Activated CD4-positive, alpha-beta memory T cell treated with anti-CD3 and anti-CD28 coated beads for 36 hours (primary cell): ENCODE data around the gene CASK. TPM values are rescaled to one million over a fixed set of nuclear protein-coding genes. Genes with fewer than 3 reads are reported as not detected.

Experiments
- CTCF ChIA-PET: fragments of 350-600 bp; sonication (Branson Sonifier 250); formaldehyde crosslinking; loops from one replicate; lab custom pipeline; 2021; ENCODE audit warnings: antibody characterized with exemption, inconsistent platforms; lab: Charles Lee
- POLR2A ChIA-PET: fragments of 350-600 bp; sonication (Branson Sonifier 250); formaldehyde crosslinking; loops from one replicate; lab custom pipeline; 2021; ENCODE audit warnings: antibody characterized with exemption; lab: Charles Lee
- DNase-seq: peaks from one replicate; pipeline ENCODE4 v3.0.0-alpha.2; 2020
- H3K27ac Mint-ChIP-seq: one replicate; pipeline ENCODE4 v1.8.0; 2021; ENCODE audit warnings: mixed read lengths
- H3K27me3 Mint-ChIP-seq: one replicate; pipeline ENCODE4 v1.8.0; 2021; ENCODE audit warnings: mixed read lengths
- H3K36me3 Mint-ChIP-seq: one replicate; pipeline ENCODE4 v1.8.0; 2021; ENCODE audit warnings: mixed read lengths
- H3K4me1 Mint-ChIP-seq: one replicate; pipeline ENCODE4 v1.8.0; 2021; ENCODE audit warnings: low read depth, mixed read lengths
- H3K4me3 Mint-ChIP-seq: one replicate; pipeline ENCODE4 v1.8.0; 2021; ENCODE audit warnings: mild to moderate bottlenecking, mixed read lengths
- H3K9me3 Mint-ChIP-seq: one replicate; pipeline ENCODE4 v1.8.0; 2021; ENCODE audit warnings: mixed read lengths
- intact Hi-C: fragments of 100-400 bp; cut with micrococcal nuclease; formaldehyde crosslinking; loops from one replicate; pipeline ENCODE4 v1.15.1; 2023
- total RNA-seq, 2 experiments: library from RNA; stranded (reverse); gene quantifications; one replicate each; pipeline ENCODE4 v1.2.3, GENCODE V29; 2021

CASK gene
- total RNA-seq, 2 experiments from 2014 or later = 27.0 to 27.8 TPM

- ChIA-PET CTCF (no interaction called here), POLR2A (no interaction called here)
- Mint-ChIP-seq H3K27ac (no peak overlapping the region), H3K27me3 (no peaks in the 10 kb centered on the region), H3K9me3 (peaks cover 5% of the 10 kb centered on the region), H3K4me3 (no peak overlapping the region), H3K36me3 (peaks cover 8% of the 10 kb centered on the region), H3K4me1 (peaks cover 8% of the 10 kb centered on the region)
- no peak for DNase-seq
- intact Hi-C loops = no loop called here
These were observed 100.5 kb downstream of the CASK start for GRCh38 chrX:41822892-41823291.

GRCh38 chrX:41808047-41808446 lies 115.3 kb downstream of the CASK start:
- no peak overlapping the region for H3K4me3 Mint-ChIP-seq
- H3K27ac Mint-ChIP-seq = no peak overlapping the region
- intact Hi-C loops = no loop called here
- peaks cover 16% of the 10 kb centered on the region for H3K4me1 Mint-ChIP-seq
- DNase-seq = no peak
- CTCF ChIA-PET = no interaction called here
- peaks cover 2% of the 10 kb centered on the region for H3K9me3 Mint-ChIP-seq
- POLR2A ChIA-PET = no interaction called here
- H3K36me3 Mint-ChIP-seq = peaks cover 8% of the 10 kb centered on the region
- no peaks in the 10 kb centered on the region for H3K27me3 Mint-ChIP-seq

DNA sequence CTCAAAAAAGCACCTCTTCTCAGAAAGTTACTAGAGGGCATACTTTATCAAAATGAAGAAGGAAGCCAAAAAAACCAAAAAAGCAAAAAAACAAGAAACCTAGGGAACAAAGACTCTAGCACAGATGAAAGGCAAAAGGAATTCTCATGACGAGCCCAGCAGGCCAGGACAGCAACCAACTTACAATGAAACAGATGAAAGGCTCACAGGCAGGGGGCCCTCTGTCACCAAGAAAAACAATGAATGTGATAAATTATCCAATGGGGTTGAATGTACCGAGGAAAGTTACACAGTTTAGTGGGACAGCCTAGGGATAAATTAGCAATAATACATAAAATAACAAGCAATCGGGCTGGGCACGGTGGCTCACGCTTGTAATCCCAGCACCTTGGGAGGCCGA lies 120.4 kb downstream of the CASK start:
- no peak for DNase-seq
- intact Hi-C loops = no loop called here
- Mint-ChIP-seq H3K36me3 (peaks cover 13% of the 10 kb centered on the region), H3K9me3 (peaks cover 16% of the 10 kb centered on the region), H3K4me1 (peaks cover 35% of the 10 kb centered on the region), H3K4me3 (no peak overlapping the region), H3K27me3 (no peaks in the 10 kb centered on the region), H3K27ac (peak overlapping the region; percentile 2)
- CTCF ChIA-PET = no interaction called here
- POLR2A ChIA-PET = interaction anchor here (0.5 kb wide), 1 partner anchor 360 kb away, joined by 3 read pairs; no protein-coding TSS in a partner anchor

DNA sequence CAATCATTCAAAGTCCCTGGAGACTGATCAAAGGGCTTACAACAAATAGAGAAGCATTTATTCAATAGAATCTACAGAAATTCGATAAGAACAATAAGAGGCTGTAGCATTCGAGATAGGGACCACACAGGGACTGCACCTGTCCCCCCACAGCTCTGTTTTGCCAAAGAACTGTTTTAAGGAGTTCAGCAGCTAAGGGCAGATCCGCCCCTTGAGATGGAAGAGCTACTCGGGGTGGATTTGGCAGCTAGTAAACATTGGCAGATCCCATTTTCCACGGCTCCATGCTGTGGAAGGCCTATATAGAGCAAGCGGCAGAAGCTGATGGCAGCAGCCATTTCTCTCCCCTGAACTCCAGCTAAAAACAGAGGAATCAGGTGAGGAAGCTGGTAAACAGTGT lies 123.7 kb downstream of the CASK start:
- no peak for DNase-seq
- H3K4me1 Mint-ChIP-seq = peaks cover 42% of the 10 kb centered on the region
- intact Hi-C loops = loop anchor here (2.0 to 10.0 kb wide), 3 partner anchors 307 to 1758 kb away; no protein-coding TSS in a partner anchor
- CTCF ChIA-PET = interaction anchor here (1.0 kb wide), 1 partner anchor 18 kb away, joined by 3 read pairs; no protein-coding TSS in a partner anchor
- no peak overlapping the region for H3K4me3 Mint-ChIP-seq
- peaks cover 10% of the 10 kb centered on the region for H3K36me3 Mint-ChIP-seq
- POLR2A ChIA-PET = interaction anchor here (1.1 kb wide), 1 partner anchor 307 kb away, joined by 5 read pairs; no protein-coding TSS in a partner anchor
- H3K27ac Mint-ChIP-seq = no peak overlapping the region
- peaks cover 16% of the 10 kb centered on the region for H3K9me3 Mint-ChIP-seq
- H3K27me3 Mint-ChIP-seq = no peaks in the 10 kb centered on the region

GRCh38 chrX:41796577-41796976 lies 126.8 kb downstream of the CASK start:
- no peak for DNase-seq
- H3K4me3 Mint-ChIP-seq = no peak overlapping the region
- no peaks in the 10 kb centered on the region for H3K27me3 Mint-ChIP-seq
- H3K9me3 Mint-ChIP-seq = peaks cover 8% of the 10 kb centered on the region
- peaks cover 39% of the 10 kb centered on the region for H3K4me1 Mint-ChIP-seq
- POLR2A ChIA-PET = interaction anchor here (0.6 to 1.3 kb wide), 2 partner anchors 11 to 110 kb away, joined by 3 to 4 read pairs; no protein-coding TSS in a partner anchor
- CTCF ChIA-PET = no interaction called here
- peak overlapping the region; percentile 31 for H3K27ac Mint-ChIP-seq
- peaks cover under 1% of the 10 kb centered on the region for H3K36me3 Mint-ChIP-seq
- intact Hi-C loops = loop anchor here (2.0 to 10.0 kb wide), 4 partner anchors 110 to 1761 kb away; no protein-coding TSS in a partner anchor

GRCh38 chrX:41796046-41796445 lies 127.3 kb downstream of the CASK start:
- Mint-ChIP-seq H3K9me3 (peaks cover 4% of the 10 kb centered on the region), H3K27me3 (no peaks in the 10 kb centered on the region), H3K36me3 (no peaks in the 10 kb centered on the region), H3K4me1 (peaks cover 37% of the 10 kb centered on the region), H3K27ac (peak overlapping the region; percentile 44), H3K4me3 (no peak overlapping the region)
- no peak for DNase-seq
- CTCF ChIA-PET = no interaction called here
- intact Hi-C loops = loop anchor here (2.0 to 10.0 kb wide), 4 partner anchors 111 to 1761 kb away; no protein-coding TSS in a partner anchor
- POLR2A ChIA-PET = interaction anchor here (1.3 kb wide), 1 partner anchor 11 kb away, joined by 4 read pairs; no protein-coding TSS in a partner anchor

DNA sequence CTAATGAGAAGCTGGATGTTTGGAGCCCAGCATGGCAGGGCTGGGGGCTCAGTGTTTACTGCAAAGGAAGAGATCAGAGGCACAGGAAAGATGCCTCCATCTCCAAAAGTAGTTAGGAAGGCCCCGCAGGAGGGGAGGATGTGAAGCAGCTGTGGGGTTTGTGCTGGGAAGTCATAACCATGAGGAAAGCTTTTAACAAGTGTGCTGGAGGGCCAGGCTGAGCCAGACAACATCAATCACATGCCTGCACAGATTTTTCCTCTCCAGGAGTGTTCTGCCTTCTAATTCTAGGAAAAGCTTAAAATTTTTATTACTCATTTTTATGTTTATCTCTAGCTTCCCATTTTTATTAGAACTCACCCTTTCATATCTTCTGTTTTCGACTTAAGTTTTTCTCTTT lies 134.0 kb downstream of the CASK start:
- intact Hi-C loops = no loop called here
- POLR2A ChIA-PET = no interaction called here
- no peak overlapping the region for H3K4me3 Mint-ChIP-seq
- no peaks in the 10 kb centered on the region for H3K27me3 Mint-ChIP-seq
- peaks cover 29% of the 10 kb centered on the region for H3K4me1 Mint-ChIP-seq
- H3K36me3 Mint-ChIP-seq = peaks cover 7% of the 10 kb centered on the region
- no peak for DNase-seq
- H3K27ac Mint-ChIP-seq = no peak overlapping the region
- H3K9me3 Mint-ChIP-seq = no peaks in the 10 kb centered on the region
- CTCF ChIA-PET = interaction anchor here (0.7 kb wide), 1 partner anchor 9 kb away, joined by 3 read pairs; no protein-coding TSS in a partner anchor

DNA sequence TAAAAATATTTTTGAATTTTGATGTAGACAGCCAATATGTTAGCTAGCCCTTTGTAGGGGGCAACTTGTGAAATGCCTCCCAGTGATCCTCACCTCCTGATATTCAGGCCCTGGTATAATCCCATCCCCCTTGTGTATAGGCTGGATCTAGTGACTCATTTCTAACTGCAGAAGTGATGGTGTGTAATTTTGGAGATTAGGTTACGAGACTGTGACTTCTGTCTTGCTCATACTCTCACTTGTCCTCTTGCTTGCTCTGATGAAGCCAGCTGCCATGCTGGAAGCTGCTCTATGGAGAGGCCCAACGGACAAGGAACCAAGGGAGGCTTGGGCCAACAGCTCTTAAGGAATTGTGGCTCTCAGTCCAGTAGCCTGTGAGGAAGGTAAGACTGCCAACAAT lies 137.7 kb downstream of the CASK start:
- DNase-seq = no peak
- intact Hi-C loops = no loop called here
- Mint-ChIP-seq H3K36me3 (peaks cover 12% of the 10 kb centered on the region), H3K4me1 (peaks cover 42% of the 10 kb centered on the region), H3K9me3 (no peaks in the 10 kb centered on the region), H3K4me3 (no peak overlapping the region), H3K27me3 (no peaks in the 10 kb centered on the region), H3K27ac (no peak overlapping the region)
- POLR2A ChIA-PET = interaction anchor here (0.6 to 1.7 kb wide), 2 partner anchors 11 to 301 kb away, joined by 3 to 4 read pairs; no protein-coding TSS in a partner anchor
- CTCF ChIA-PET = interaction anchor here (0.6 kb wide), 1 partner anchor 12 kb away, joined by 3 read pairs; no protein-coding TSS in a partner anchor

- H3K9me3 Mint-ChIP-seq = no peaks in the 10 kb centered on the region
- no peak for DNase-seq
- H3K36me3 Mint-ChIP-seq = peaks cover 12% of the 10 kb centered on the region
- no peaks in the 10 kb centered on the region for H3K27me3 Mint-ChIP-seq
- intact Hi-C loops = loop anchor here (5.0 kb wide), 1 partner anchor 1776 kb away; no protein-coding TSS in a partner anchor
- ChIA-PET CTCF (interaction anchor here (0.6 to 1.9 kb wide), 11 partner anchors 18 to 1776 kb away, joined by 3 to 5 read pairs (median 3); no protein-coding TSS in a partner anchor), POLR2A (no interaction called here)
- peaks cover 25% of the 10 kb centered on the region for H3K4me1 Mint-ChIP-seq
- H3K27ac Mint-ChIP-seq = no peak overlapping the region
- H3K4me3 Mint-ChIP-seq = no peak overlapping the region
These were observed 141.9 kb downstream of the CASK start for GRCh38 chrX:41781500-41781899.

GRCh38 chrX:41779941-41780340 lies 143.4 kb downstream of the CASK start:
- Mint-ChIP-seq H3K4me3 (no peak overlapping the region), H3K9me3 (no peaks in the 10 kb centered on the region), H3K36me3 (peaks cover 5% of the 10 kb centered on the region), H3K27ac (no peak overlapping the region), H3K4me1 (peaks cover 17% of the 10 kb centered on the region), H3K27me3 (no peaks in the 10 kb centered on the region)
- DNase-seq = no peak
- intact Hi-C loops = loop anchor here (5.0 kb wide), 1 partner anchor 1777 kb away; no protein-coding TSS in a partner anchor
- CTCF ChIA-PET = no interaction called here
- POLR2A ChIA-PET = no interaction called here

GRCh38 chrX:41779030-41779564 lies 144.3 kb downstream of the CASK start:
- no peaks in the 10 kb centered on the region for H3K9me3 Mint-ChIP-seq
- peaks cover 2% of the 10 kb centered on the region for H3K36me3 Mint-ChIP-seq
- H3K27ac Mint-ChIP-seq = no peak overlapping the region
- peaks cover 15% of the 10 kb centered on the region for H3K4me1 Mint-ChIP-seq
- intact Hi-C loops = no loop called here
- CTCF ChIA-PET = no interaction called here
- no peak overlapping the region for H3K4me3 Mint-ChIP-seq
- POLR2A ChIA-PET = no interaction called here
- no peak for DNase-seq
- H3K27me3 Mint-ChIP-seq = no peaks in the 10 kb centered on the region

- CTCF ChIA-PET = no interaction called here
- no peaks in the 10 kb centered on the region for H3K9me3 Mint-ChIP-seq
- H3K36me3 Mint-ChIP-seq = no peaks in the 10 kb centered on the region
- DNase-seq = no peak
- H3K4me3 Mint-ChIP-seq = no peak overlapping the region
- intact Hi-C loops = no loop called here
- H3K27ac Mint-ChIP-seq = no peak overlapping the region
- H3K4me1 Mint-ChIP-seq = peaks cover 8% of the 10 kb centered on the region
- H3K27me3 Mint-ChIP-seq = no peaks in the 10 kb centered on the region
- POLR2A ChIA-PET = no interaction called here
These were observed 161.7 kb downstream of the CASK start for GRCh38 chrX:41761702-41762101.
